Measurements from ENCODE around the gene ITGA11.

GRCh38 chr15:68447976-68448755 lies 16.2 kb upstream of the ITGA11 start:
- TF ChIP-seq, protein P1, sequence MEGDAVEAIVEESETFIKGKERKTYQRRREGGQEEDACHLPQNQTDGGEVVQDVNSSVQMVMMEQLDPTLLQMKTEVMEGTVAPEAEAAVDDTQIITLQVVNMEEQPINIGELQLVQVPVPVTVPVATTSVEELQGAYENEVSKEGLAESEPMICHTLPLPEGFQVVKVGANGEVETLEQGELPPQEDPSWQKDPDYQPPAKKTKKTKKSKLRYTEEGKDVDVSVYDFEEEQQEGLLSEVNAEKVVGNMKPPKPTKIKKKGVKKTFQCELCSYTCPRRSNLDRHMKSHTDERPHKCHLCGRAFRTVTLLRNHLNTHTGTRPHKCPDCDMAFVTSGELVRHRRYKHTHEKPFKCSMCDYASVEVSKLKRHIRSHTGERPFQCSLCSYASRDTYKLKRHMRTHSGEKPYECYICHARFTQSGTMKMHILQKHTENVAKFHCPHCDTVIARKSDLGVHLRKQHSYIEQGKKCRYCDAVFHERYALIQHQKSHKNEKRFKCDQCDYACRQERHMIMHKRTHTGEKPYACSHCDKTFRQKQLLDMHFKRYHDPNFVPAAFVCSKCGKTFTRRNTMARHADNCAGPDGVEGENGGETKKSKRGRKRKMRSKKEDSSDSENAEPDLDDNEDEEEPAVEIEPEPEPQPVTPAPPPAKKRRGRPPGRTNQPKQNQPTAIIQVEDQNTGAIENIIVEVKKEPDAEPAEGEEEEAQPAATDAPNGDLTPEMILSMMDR (IDR thresholded peaks at IDR 0.05; ENCODE audit: low read length) = no peak
- TF ChIP-seq EZH2 (IDR thresholded peaks at IDR 0.05; ENCODE audit: borderline replicate concordance, low read length) = no peak

Data from OCI-LY1 (cell line).